Kidney glomerular epithelial cell (primary cell): Measurements from ENCODE around the gene ZMYM2.

Experiments used
- DNase-seq: peaks from one replicate; lab custom pipeline; 2025; lab: John Stamatoyannopoulos, UW

ZMYM2 gene

GRCh38 chr13:20045950-20046548 is 87.5 kb downstream of the ZMYM2 start:
- no peak for DNase-seq

GRCh38 chr13:20049558-20050473 is 91.3 kb downstream of the ZMYM2 start:
- no peak for DNase-seq

- no peak for DNase-seq
These were observed 92.8 kb downstream of the ZMYM2 start for GRCh38 chr13:20051366-20051765.

GRCh38 chr13:20053016-20053415 is 94.5 kb downstream of the ZMYM2 start:
- DNase-seq, result no peak

GRCh38 chr13:20053891-20054290 is 95.4 kb downstream of the ZMYM2 start:
- DNase-seq, result no peak

- DNase-seq, result no peak
These were observed 96.1 kb downstream of the ZMYM2 start for GRCh38 chr13:20054586-20054985.

- no peak for DNase-seq
These were observed 98.7 kb downstream of the ZMYM2 start for GRCh38 chr13:20057214-20057613.

- no peak for DNase-seq
These were observed 99.4 kb downstream of the ZMYM2 start for GRCh38 chr13:20057963-20058362.

GRCh38 chr13:20058476-20058875 is 99.9 kb downstream of the ZMYM2 start:
- DNase-seq, result no peak

GRCh38 chr13:20064128-20064527 is 105.6 kb downstream of the ZMYM2 start:
- no peak for DNase-seq

GRCh38 chr13:20065516-20065915 is 107.0 kb downstream of the ZMYM2 start:
- no peak for DNase-seq

GRCh38 chr13:20069956-20070355 is 111.4 kb downstream of the ZMYM2 start:
- no peak for DNase-seq

- no peak for DNase-seq
These were observed 115.2 kb downstream of the ZMYM2 start for GRCh38 chr13:20073775-20074174.

GRCh38 chr13:20074966-20075365 is 116.4 kb downstream of the ZMYM2 start:
- DNase-seq, result no peak

GRCh38 chr13:20077086-20077485 is 118.6 kb downstream of the ZMYM2 start:
- no peak for DNase-seq

- DNase-seq, result no peak
These were observed 122.0 kb downstream of the ZMYM2 start for GRCh38 chr13:20080377-20081164.

- no peak for DNase-seq
These were observed 131.8 kb downstream of the ZMYM2 start for GRCh38 chr13:20090349-20090748.

- no peak for DNase-seq
These were observed 135.4 kb downstream of the ZMYM2 start for GRCh38 chr13:20093951-20094350.

GRCh38 chr13:20099319-20099718 is 140.8 kb downstream of the ZMYM2 start:
- no peak for DNase-seq

- no peak for DNase-seq
These were observed 143.2 kb downstream of the ZMYM2 start for GRCh38 chr13:20101467-20102316.

GRCh38 chr13:20102525-20103180 is 144.1 kb downstream of the ZMYM2 start:
- DNase-seq, result no peak
